Smooth muscle cell (in vitro differentiated cells): ENCODE results near the gene ERAS. TPM values are rescaled to one million over a fixed set of nuclear protein-coding genes. Genes with fewer than 3 reads are reported as not detected.
A peak's percentile ranks its signal among the peaks of the same experiment; 100 is the strongest.

Experiments used
- DNase-seq: peaks from one replicate; lab custom pipeline; 2025; ENCODE audit not compliant: unreplicated experiment; lab: John Stamatoyannopoulos, UW
- H2AFZ ChIP-seq: fragments of 200-600 bp; sonication (generic); 2 replicates; pipeline ENCODE4 v1.6.0; 2016; ENCODE audit warnings: antibody characterized with exemption, low read depth, mild to moderate bottlenecking
- H3F3A ChIP-seq: fragments of 200-600 bp; sonication (generic); 2 replicates; pipeline ENCODE4 v1.6.0; 2017; ENCODE audit warnings: antibody characterized with exemption, low read depth
- H3K27ac ChIP-seq: fragments of 200-600 bp; sonication (generic); 2 replicates; pipeline ENCODE4 v1.5.1; 2016; ENCODE audit warnings: low read depth, mild to moderate bottlenecking
- H3K27me3 ChIP-seq: fragments of 200-600 bp; sonication (generic); 2 replicates; pipeline ENCODE4 v1.6.1; 2016; ENCODE audit warnings: low read depth, mild to moderate bottlenecking
- H3K36me3 ChIP-seq: fragments of 200-600 bp; sonication (generic); 2 replicates; pipeline ENCODE4 v1.5.1; 2016; ENCODE audit warnings: low read depth
- H3K4me1 ChIP-seq: fragments of 200-600 bp; sonication (generic); 2 replicates; pipeline ENCODE4 v1.5.1; 2016; ENCODE audit warnings: low read depth
- H3K4me2 ChIP-seq: fragments of 200-600 bp; sonication (generic); 2 replicates; pipeline ENCODE4 v1.6.0; 2016; ENCODE audit warnings: mild to moderate bottlenecking
- H3K4me3 ChIP-seq: fragments of 200-600 bp; sonication (generic); 2 replicates; pipeline ENCODE4 v1.5.1; 2016; ENCODE audit warnings: mild to moderate bottlenecking
- H3K79me2 ChIP-seq: fragments of 200-600 bp; sonication (generic); 2 replicates; pipeline ENCODE4 v1.6.0; 2016; ENCODE audit warnings: low read depth, mild to moderate bottlenecking
- H3K9ac ChIP-seq: fragments of 200-600 bp; sonication (generic); 2 replicates; pipeline ENCODE4 v1.6.0; 2016; ENCODE audit warnings: low read depth
- H3K9me3 ChIP-seq: fragments of 200-600 bp; sonication (generic); replicated peaks from 2 replicates; pipeline ENCODE4 v1.5.1; 2016; ENCODE audit warnings: low read depth
- H4K20me1 ChIP-seq: fragments of 200-600 bp; sonication (generic); 2 replicates; pipeline ENCODE4 v1.6.0; 2016; ENCODE audit warnings: low read depth
- WGBS: methylation state at CpG from one replicate; pipeline ENCODE4 v1.1.7; 2016; ENCODE audit warnings: low lambda C conversion rate; 5-methylcytosine and 5-hydroxymethylcytosine counted together
- polyA plus RNA-seq: library from polyadenylated mRNA; unstranded; fragments of >200 nt; fragmentation: Nextera tagmentation; extraction: Ambion mirVana; gene quantifications from 2 replicates; pipeline ENCODE4 v1.2.1, GENCODE V29; 2016
- total RNA-seq: library from RNA; depleted of rRNA; stranded (reverse); fragments of >200 nt; gene quantifications from 2 replicates; pipeline ENCODE4 v1.2.3, GENCODE V29; 2014
- TF ChIP-seq, protein P1 (sequence below): fragments of 200-600 bp; sonication (generic); IDR thresholded peaks from 2 replicates; pipeline ENCODE4 v1.5.1; 2017; ENCODE audit warnings: borderline replicate concordance, mild to moderate bottlenecking, antibody characterized with exemption; ENCODE audit not compliant: insufficient read depth, poor library complexity, severe bottlenecking

Gene ERAS
- total and polyA plus RNA-seq, 2 experiments from 2014 or later: not detected

DNA sequence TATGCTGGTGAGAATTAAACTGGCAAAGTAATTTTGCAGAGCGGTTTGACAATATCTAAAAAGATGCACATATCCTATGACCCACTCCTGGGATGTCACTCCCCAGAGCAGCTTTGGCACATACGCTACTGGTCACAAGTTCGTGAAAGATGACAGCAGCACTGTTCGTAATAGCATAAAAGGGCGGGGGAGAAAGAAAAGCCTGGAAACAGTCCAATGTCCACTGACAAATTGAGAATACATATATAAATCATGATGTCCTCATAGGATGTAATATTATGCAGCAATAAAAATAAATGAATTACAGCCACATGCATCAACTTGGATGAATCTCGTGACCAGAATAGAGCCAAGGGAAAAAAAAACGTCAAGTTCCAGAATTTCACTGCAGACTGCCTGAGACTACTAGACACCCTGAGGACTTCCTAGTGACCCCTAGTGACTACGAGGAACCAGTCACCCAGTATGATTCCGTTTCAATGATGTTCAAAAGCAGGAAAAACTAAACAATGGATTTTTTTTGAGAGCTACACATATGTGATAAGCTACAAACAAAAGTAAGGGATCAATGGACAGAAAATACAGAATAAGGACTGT, 7.3 kb downstream of the ERAS start:
- H3K9ac ChIP-seq: no peak overlapping the region
- WGBS: 67% methylated on average over 9 of the region's 9 CpGs

DNA sequence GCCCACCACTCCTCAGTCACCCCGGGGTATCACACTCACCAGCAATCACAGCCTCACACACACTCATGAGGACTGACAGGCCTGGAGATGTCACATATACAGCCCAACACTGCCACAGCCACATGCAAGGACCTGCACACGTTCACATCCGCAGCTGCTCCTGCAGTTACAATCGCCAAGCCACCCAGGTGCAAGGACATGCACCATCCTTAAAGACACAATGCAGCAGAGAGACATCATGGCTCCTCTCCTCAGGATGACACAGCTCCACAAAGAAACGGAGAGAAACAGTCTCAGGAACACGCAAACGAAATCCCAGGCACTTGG, 8.0 kb downstream of the ERAS start:
- H3K9me3 ChIP-seq: no peaks in the 10 kb centered on the region
- TF ChIP-seq, protein P1, sequence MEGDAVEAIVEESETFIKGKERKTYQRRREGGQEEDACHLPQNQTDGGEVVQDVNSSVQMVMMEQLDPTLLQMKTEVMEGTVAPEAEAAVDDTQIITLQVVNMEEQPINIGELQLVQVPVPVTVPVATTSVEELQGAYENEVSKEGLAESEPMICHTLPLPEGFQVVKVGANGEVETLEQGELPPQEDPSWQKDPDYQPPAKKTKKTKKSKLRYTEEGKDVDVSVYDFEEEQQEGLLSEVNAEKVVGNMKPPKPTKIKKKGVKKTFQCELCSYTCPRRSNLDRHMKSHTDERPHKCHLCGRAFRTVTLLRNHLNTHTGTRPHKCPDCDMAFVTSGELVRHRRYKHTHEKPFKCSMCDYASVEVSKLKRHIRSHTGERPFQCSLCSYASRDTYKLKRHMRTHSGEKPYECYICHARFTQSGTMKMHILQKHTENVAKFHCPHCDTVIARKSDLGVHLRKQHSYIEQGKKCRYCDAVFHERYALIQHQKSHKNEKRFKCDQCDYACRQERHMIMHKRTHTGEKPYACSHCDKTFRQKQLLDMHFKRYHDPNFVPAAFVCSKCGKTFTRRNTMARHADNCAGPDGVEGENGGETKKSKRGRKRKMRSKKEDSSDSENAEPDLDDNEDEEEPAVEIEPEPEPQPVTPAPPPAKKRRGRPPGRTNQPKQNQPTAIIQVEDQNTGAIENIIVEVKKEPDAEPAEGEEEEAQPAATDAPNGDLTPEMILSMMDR: no peak
- no peak overlapping the region for H2AFZ ChIP-seq
- H3K27ac ChIP-seq: no peak overlapping the region
- no peaks in the 10 kb centered on the region for H3K36me3 ChIP-seq
- no peaks in the 10 kb centered on the region for H3F3A ChIP-seq
- DNase-seq: no peak
- WGBS: 70% methylated on average over 7 of the region's 7 CpGs
- no peak overlapping the region for H3K9ac ChIP-seq
- no peaks in the 10 kb centered on the region for H4K20me1 ChIP-seq
- no peak overlapping the region for H3K4me3 ChIP-seq
- no peaks in the 10 kb centered on the region for H3K4me1 ChIP-seq
- no peaks in the 10 kb centered on the region for H3K79me2 ChIP-seq
- H3K27me3 ChIP-seq: peaks cover 60% of the 10 kb centered on the region
- H3K4me2 ChIP-seq: no peak overlapping the region

More for the DNA sequence above, 7.3 kb downstream of the ERAS start:
- Histone ChIP-seq H3K9me3 (no peaks in the 10 kb centered on the region), H4K20me1 (no peaks in the 10 kb centered on the region), H3K79me2 (no peaks in the 10 kb centered on the region), H2AFZ (no peak overlapping the region), H3F3A (no peaks in the 10 kb centered on the region), H3K27me3 (peaks cover 60% of the 10 kb centered on the region), H3K4me3 (no peak overlapping the region), H3K4me2 (no peak overlapping the region), H3K36me3 (no peaks in the 10 kb centered on the region), H3K27ac (no peak overlapping the region), H3K4me1 (no peaks in the 10 kb centered on the region)
- no peak for DNase-seq
- TF ChIP-seq, protein P1: no peak

DNA sequence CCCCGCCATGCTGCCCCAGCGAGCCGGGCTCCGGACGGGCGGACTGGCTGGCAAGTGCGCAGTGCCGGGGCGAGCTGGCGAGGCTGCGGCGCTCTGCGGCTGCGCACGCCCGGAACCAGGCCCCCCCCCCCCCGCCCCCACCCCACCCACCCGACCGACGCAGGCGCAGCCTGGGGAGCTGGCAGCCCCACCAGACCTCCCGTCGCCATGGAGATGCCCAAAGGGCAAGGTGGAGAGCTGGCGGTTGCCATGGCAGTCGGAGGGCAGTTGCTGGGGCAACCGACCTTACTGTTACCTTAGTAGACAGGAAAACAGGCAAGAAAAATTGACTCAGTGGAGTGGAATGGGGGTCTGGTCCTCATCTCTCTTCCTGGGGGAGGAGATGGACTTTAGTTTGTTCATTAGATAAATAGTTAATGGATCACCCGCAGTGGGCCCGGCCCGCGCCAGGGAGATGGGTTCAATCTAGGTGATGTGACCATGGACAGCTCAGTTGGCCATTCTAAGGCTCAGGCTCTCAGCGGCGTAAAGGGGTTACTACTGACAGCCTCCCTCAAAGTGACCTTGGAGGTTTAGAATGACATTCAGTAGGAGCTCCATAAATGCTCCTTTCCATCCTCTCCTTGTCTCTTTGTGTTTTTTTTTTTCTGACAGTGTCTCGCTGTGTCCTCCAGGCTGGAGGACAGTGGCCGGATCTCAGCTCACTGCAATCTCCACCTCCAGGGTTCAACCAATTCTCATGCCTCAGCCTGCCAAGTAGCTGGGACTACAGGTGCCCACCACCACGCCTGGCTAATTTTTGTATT, 9.4 kb downstream of the ERAS start, which contains the start of gene PCSK1N:
PCSK1N (minus strand) TSS at position 87 of the 806 bp plus-strand sequence; CDS start at position 9, 78 bp downstream.
- no peak for DNase-seq
- Histone ChIP-seq H3K79me2 (no peaks in the 10 kb centered on the region), H3K27me3 (peaks cover 55% of the 10 kb centered on the region), H3K36me3 (no peaks in the 10 kb centered on the region), H3F3A (no peaks in the 10 kb centered on the region), H3K4me3 (peak within 1 kb of the TSS; percentile 41), H3K9ac (no peak within 1 kb of the TSS), H3K9me3 (no peaks in the 10 kb centered on the region), H3K27ac (no peak within 1 kb of the TSS), H3K4me1 (no peaks in the 10 kb centered on the region), H4K20me1 (no peaks in the 10 kb centered on the region), H3K4me2 (peak within 1 kb of the TSS; percentile 79), H2AFZ (no peak within 1 kb of the TSS)
- TF ChIP-seq, protein P1: no peak
- 65% methylated on average over 18 of the region's 35 CpGs for WGBS
